ENCODE measurements around the gene SIRT2.
"Not testable (repeated sequence)": the region's sequence is repeated elsewhere in the genome, so short reads cannot be mapped to it uniquely, and the experiment has no call there.

Gene SIRT2

DNA sequence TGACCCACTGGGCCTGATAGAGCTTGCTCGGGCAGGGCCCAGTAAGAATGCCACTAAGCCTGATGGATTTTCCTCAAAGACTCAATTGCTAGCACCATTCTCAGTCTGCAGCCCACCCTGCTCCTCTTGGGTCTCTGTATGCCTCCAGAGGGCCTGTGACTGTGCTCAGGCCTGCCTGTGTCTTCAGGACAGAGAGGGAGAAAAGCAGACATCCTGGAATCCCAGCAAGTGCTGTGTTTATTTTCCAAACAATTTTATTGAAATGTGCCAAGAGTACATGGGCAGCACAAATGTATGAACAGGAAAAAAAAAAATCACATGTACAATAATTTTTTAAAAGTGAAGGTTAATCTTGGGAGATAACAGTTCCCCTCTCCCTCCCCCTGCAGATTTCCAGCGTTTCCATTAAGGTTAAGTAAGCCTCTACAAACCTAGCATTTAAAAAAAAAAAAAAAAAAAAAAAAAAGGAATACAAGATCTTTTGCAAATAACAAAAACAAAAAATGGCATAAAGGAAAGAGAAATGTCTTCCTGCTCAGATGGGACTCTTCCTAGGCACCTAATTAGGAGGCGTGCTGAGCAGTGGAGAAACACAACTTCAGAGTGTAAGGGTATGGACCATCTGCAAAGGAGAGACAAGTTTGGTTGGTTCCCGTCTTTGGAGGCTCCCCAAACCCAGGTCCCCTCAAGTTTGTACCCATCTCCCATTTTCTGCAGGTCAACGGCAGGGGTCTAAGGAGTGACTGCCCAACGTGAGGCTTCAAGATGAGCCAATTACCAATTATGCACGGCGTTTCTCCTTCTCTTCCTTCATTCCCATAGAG lies 63.0 kb downstream of the SIRT2 start:
- Mint-ChIP-seq H3K27ac (peak overlapping the region; percentile 15), H3K4me3 (no peak overlapping the region), H3K36me3 (ENCODE audit: low read depth) (peaks cover 60% of the 10 kb centered on the region), H3K9me3 (no peaks in the 10 kb centered on the region), H3K27me3 (ENCODE audit: low read depth) (no peaks in the 10 kb centered on the region), H3K4me1 (ENCODE audit: low read depth) (peaks cover 25% of the 10 kb centered on the region)
- no peak for DNase-seq (ENCODE audit: low spot score)

DNA sequence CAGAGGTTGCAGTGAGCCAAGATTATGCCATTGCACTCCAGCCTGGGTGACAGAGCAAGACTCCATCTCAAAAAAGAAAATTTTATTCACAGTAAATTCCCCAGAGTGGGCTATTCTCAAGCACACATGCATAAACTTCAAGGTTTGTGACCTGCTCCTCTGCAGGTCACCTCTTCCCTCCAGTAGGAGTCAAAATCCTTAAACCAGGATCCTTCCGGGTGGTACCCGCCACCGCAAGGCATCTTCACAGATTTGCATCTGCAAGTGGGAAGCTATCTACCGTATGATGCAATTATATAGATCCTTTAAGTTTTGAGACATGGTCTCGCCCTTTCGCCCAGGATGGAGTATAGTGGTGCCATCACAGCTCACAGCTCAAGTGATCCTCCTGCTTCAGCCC lies 64.8 kb downstream of the SIRT2 start:
- Mint-ChIP-seq H3K4me3 (no peak overlapping the region), H3K27me3 (ENCODE audit: low read depth) (no peaks in the 10 kb centered on the region), H3K27ac (no peak overlapping the region), H3K4me1 (ENCODE audit: low read depth) (peaks cover 17% of the 10 kb centered on the region), H3K9me3 (no peaks in the 10 kb centered on the region), H3K36me3 (ENCODE audit: low read depth) (peaks cover 56% of the 10 kb centered on the region)
- no peak for DNase-seq (ENCODE audit: low spot score)

DNA sequence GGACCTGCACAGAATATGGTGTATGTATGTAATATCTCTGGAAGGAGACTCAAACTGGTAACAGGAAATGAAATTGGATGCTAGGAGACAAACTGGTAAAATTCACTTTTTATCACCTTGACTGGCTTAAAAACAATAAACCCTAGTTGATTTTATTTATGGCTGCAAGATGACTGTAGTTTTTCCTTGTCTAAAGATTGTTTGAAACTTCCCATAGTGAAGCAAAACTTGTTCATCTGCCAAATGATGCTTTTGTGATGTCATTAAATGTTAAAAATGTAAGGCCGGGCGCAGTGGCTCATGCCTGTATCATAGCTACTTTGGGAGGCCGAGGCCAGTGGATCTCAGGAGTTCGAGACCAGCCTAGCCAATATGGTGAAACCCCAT lies 65.3 kb downstream of the SIRT2 start:
- no peaks in the 10 kb centered on the region for H3K27me3 Mint-ChIP-seq (ENCODE audit: low read depth)
- no peak overlapping the region for H3K4me3 Mint-ChIP-seq
- peaks cover 17% of the 10 kb centered on the region for H3K4me1 Mint-ChIP-seq (ENCODE audit: low read depth)
- no peaks in the 10 kb centered on the region for H3K9me3 Mint-ChIP-seq
- H3K36me3 Mint-ChIP-seq (ENCODE audit: low read depth) = peaks cover 53% of the 10 kb centered on the region
- no peak for DNase-seq (ENCODE audit: low spot score)
- H3K27ac Mint-ChIP-seq = no peak overlapping the region

DNA sequence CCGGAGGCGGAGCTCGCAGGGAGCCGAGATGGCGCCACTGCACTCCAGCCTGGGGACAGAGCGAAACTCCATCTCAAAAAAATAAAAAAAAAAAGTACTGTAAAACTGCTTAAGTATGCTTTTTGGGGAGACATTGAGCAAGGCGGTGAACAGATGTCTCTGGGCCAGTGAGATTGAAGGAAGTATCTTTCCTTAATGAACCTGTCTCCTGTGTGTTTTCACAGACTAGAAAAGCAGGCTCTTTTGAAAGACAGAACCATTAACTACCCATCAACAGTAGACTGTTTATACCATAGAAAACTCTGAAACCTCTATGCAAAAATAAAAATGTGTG lies 66.4 kb downstream of the SIRT2 start:
- Mint-ChIP-seq H3K36me3 (ENCODE audit: low read depth) (peaks cover 46% of the 10 kb centered on the region), H3K4me3 (no peak overlapping the region), H3K27me3 (ENCODE audit: low read depth) (no peaks in the 10 kb centered on the region), H3K4me1 (ENCODE audit: low read depth) (peaks cover 14% of the 10 kb centered on the region), H3K27ac (no peak overlapping the region), H3K9me3 (no peaks in the 10 kb centered on the region)
- no peak for DNase-seq (ENCODE audit: low spot score)

DNA sequence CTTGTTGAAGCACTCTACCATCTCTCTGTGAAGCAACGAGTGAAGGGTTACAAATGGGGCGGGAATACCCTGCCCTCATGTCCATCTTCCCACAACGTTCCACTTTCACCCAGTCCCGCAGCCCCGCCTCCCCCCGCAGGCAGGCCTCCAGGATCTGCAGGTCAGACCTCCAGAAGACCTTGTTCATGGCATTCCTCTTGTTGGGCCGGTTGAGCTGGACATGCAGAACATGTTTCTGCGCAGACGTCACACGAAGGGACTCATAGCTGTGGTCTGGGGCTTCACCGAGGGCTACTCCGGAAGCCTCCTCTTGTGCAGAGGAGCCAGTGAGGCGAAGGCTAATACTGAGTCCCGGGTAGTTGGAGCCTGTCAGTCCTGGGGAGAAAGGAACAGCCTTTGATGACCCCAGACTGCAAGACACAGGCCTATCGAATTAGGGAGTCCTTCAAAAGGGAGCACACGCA lies 68.2 kb downstream of the SIRT2 start:
- peak overlapping the region; percentile 89 for H3K4me3 Mint-ChIP-seq
- peak; percentile 56 for DNase-seq (ENCODE audit: low spot score)

DNA sequence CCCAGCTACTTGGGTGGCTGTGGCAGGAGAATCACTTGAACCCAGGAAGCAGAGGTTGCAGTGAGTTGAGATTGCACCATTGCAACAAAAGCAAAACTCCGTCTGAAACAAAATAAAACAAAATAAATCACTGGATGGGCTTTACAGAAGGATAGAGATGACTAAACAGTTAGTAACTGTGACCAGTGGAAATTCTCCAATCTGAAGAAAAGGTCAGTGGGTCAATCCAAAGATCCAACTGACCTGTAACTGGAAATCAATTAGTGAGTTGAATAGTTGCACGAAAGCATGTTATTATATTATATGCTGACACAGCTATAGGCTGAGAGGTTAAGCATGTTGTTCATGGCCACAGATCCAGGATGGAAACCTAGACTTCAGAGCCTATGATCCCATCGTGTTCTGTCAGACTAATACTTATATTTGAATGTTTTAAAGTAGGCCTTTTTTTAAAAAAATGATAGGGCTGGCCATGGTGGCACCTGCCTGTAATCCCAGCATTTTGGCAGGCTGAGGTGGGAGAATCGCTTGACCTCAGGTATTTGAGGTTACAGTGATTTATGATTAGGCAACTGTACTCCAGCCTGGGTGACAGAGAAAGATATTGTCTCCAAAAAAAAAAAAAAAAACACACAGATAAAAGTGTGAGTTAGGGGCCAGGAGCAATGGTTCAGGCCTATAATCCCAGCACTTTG lies 69.2 kb downstream of the SIRT2 start:
- H3K9me3 Mint-ChIP-seq = no peaks in the 10 kb centered on the region
- H3K4me1 Mint-ChIP-seq (ENCODE audit: low read depth) = peaks cover 22% of the 10 kb centered on the region
- H3K4me3 Mint-ChIP-seq = peak overlapping the region; percentile 89
- no peak overlapping the region for H3K27ac Mint-ChIP-seq
- no peak for DNase-seq (ENCODE audit: low spot score)
- no peaks in the 10 kb centered on the region for H3K27me3 Mint-ChIP-seq (ENCODE audit: low read depth)
- H3K36me3 Mint-ChIP-seq (ENCODE audit: low read depth) = peaks cover 40% of the 10 kb centered on the region

More for the DNA sequence above, 68.2 kb downstream of the SIRT2 start:
- Mint-ChIP-seq H3K9me3 (no peaks in the 10 kb centered on the region), H3K27ac (peak overlapping the region; percentile 87), H3K4me1 (ENCODE audit: low read depth) (peaks cover 22% of the 10 kb centered on the region), H3K27me3 (ENCODE audit: low read depth) (no peaks in the 10 kb centered on the region), H3K36me3 (ENCODE audit: low read depth) (peaks cover 45% of the 10 kb centered on the region)

DNA sequence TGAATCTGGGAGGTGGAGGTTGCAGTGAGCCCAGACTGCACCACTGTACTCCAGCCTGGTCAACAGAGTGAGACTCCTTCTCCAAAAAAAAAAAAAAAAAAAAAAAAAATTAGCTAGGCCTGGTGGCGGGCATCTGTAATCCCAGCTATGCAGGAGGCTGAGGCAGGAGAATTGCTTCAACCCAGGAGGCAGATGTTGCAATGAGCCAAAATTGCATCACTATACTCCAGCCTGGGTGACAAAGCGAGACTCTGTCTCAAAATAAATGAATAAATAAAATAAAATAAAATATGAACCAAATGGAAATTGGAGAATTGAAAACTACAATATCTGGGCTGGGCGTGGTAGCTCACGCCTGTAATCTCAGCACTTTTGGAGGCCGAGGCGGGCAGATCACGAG lies 70.2 kb downstream of the SIRT2 start:
- H3K36me3 Mint-ChIP-seq (ENCODE audit: low read depth) = peaks cover 46% of the 10 kb centered on the region

More for the DNA sequence above, 70.2 kb downstream of the SIRT2 start:
- peaks cover 24% of the 10 kb centered on the region for H3K4me1 Mint-ChIP-seq (ENCODE audit: low read depth)
- not testable (repeated sequence) for H3K4me3 Mint-ChIP-seq; H3K27ac Mint-ChIP-seq; H3K27me3 Mint-ChIP-seq (ENCODE audit: low read depth); DNase-seq (ENCODE audit: low spot score); H3K9me3 Mint-ChIP-seq

Measured in T-helper 2 cell treated with Interferon-gamma antibody and Interleukin-4, amounts not matched to agents 5 μg/mL and 100 μg/mL, for 36 hours (primary cell).